Brain pericyte (primary cell): Measurements from ENCODE around the gene ZG16B.

Experiments
- DNase-seq: peaks from one replicate; pipeline ENCODE4 v3.0.0-alpha.2; 2012; ENCODE audit warnings: low read depth, low spot score

ZG16B gene

DNA sequence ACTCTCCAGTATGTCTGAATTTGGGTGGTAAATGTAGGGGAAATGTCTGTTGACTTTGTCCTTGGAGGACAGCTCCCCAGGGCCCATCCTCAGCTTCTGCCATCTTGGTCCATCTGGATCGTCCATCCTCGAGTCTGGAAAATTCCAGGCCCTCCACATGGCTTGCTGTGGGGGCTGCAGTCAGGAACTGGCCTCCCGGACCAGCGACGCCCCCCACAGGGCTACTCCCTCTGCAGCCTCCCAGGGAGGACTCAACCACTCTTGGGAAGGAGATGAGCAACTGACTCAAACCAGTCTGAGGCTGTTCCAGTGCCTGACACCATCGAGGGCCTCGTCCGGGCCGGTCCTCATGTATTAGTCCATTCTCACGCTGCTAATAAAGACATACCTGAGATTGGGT is 5.5 kb upstream of the ZG16B start:
- no peak for DNase-seq

DNA sequence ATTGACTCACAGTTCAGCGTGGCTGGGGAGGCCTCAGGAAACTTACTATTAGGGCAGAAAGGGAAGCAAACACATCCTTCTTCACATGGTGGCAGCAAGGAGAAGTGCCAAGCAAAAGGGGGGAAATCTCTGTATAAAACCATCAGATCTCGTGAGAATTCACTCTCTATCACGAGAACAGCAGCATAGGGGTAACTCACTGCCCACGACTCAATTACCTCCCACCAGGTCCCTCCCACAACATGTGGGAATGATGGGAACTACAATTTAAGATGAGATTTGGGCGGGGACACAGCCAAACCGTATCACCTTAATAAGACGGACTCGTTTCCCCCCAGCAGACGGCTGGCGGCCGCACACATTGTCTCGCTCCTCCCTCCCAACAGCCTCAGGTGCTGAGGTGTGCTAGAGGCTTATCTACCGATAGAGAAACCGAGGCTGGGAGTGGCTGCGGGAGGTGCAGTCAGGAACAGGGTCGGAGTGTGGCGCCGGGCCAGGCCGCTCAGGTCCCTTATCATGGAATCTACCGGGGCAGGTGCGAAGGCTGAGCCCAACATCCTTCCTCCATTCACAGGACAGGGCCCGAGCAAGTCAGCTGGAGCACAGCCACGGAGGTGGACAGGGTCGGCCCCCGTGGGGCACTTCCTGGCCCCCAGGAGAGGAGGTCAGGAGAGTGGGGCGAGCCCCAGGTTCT is 4.9 kb upstream of the ZG16B start:
- no peak for DNase-seq

GRCh38 chr16:2825906-2826305 is 4.2 kb upstream of the ZG16B start:
- no peak for DNase-seq

DNA sequence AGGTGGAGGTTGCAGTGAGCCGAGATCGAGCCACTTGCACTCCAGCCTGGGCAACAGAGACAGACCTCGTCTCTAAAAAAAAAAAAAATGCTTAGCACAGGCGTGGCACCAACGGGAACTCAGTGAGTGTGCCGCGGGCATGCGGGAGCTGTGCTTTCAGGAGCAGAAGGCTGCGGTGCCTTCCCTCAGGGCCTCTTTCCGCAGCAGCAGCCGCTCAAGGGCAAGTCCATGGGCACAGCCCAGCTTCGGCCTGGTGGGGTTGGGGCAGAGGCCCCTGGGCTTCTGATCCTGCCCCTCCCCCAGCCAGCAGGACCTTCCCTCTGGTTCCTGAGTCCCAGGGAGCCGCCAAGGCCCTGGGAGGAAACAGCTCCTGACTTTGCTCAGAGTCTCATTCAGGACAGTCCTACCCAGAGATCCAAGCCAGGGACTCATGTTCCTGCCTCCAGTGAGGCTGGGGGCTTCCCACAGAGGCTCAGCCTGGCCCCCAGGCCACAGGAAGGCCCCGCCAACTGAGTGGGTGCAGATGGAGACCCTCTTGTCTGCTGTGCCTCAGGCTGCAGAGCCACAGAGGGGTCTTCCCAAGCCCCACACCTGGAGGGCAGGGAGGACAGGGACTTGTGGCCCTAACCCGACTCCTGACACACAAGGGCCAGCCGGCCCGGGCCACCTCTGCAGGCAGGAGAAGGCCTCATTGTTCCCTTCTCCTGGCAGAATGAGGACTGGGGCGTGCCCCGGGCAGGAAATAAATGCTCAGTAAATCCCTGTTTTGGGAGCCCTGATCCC is 3.3 kb upstream of the ZG16B start:
- no peak for DNase-seq

- no peak for DNase-seq
Measured at GRCh38 chr16:2827374-2827791, 2.7 kb upstream of the ZG16B start.

GRCh38 chr16:2827831-2828520 is 2.1 kb upstream of the ZG16B start:
- DNase-seq, result no peak

GRCh38 chr16:2828521-2828840 is 1.6 kb upstream of the ZG16B start:
- no peak for DNase-seq

DNA sequence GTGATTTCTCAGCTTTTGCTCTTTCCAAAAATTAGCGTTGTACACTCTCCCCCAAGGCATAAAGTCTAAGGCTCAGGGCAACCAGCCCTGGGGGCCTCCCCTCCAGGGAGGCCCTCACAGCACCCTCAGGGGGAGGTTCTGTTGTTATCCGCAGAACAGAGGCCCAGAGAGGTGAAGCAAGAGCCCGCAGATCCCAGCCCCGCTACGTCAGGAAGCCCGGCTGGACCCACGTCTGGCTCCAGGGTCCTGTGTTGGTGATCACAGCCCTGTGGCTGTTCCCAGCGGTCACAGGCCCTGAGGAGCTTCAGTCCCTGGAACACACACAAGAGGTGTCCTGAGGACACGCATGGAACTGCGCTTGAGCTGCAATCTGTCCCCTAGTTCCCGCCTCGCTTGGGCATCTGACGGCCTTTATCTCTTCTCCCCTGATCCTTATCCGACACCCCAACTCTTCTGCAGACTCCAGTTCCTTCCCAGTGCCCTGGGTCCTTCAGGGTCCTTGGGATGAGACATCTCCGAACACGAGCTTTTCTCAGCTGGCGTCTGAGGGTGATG is 1.1 kb upstream of the ZG16B start:
- DNase-seq, result no peak

DNA sequence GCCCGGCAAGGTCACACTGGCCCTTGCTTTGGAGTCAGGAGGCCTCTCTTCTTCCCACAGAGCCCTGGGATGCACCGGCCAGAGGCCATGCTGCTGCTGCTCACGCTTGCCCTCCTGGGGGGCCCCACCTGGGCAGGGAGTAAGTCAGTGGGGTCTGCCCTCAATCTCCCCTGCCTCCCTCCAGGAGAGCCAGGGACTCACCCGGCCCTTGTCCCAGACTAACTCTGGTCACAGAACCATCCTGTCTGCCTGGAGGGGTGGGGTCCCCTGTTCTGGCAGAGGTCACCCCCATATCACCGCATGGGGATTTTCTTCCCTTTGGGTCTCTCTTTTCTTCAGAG is 222 bp downstream of the ZG16B start:
- no peak for DNase-seq

- DNase-seq, result no peak
Measured at GRCh38 chr16:2831203-2831602, 1.1 kb downstream of the ZG16B start.

DNA sequence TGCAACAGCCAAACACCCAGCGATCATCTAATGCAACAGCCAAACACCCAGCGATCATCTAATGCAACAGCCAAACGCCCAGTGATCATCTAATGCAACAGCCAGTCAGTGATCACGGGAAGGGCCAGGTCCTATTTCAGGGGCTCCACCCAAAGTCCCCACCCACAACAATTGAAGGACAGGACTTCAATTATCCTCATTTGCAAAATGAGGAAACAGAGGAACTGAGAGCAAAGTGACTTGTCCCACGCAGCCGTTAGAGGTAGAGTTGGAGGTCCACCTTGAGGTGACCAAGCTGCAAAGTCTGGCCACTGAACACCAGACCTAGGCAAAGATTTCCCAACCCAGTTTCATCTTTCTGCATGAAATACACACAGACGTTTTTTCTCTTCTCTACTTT is 3.7 kb downstream of the ZG16B start:
- no peak for DNase-seq

DNA sequence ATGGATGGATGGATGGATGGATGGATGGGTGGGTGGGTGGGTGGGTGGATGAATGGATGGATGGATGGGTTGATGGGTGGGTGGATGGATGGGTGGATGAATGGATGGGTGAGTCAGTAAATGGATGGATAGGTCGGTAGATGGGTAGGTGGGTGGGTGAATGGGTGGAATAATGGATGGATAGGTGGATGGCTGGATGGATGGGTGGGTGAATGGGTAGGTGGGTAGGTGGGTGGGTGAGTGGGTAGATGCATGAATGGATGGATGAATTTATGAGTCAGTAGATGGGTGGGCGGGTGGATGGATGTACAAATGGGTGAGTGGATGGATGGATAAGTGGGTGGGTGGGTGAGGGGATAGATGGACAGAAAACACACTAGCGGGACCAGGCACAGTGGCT is 4.9 kb downstream of the ZG16B start:
- no peak for DNase-seq

DNA sequence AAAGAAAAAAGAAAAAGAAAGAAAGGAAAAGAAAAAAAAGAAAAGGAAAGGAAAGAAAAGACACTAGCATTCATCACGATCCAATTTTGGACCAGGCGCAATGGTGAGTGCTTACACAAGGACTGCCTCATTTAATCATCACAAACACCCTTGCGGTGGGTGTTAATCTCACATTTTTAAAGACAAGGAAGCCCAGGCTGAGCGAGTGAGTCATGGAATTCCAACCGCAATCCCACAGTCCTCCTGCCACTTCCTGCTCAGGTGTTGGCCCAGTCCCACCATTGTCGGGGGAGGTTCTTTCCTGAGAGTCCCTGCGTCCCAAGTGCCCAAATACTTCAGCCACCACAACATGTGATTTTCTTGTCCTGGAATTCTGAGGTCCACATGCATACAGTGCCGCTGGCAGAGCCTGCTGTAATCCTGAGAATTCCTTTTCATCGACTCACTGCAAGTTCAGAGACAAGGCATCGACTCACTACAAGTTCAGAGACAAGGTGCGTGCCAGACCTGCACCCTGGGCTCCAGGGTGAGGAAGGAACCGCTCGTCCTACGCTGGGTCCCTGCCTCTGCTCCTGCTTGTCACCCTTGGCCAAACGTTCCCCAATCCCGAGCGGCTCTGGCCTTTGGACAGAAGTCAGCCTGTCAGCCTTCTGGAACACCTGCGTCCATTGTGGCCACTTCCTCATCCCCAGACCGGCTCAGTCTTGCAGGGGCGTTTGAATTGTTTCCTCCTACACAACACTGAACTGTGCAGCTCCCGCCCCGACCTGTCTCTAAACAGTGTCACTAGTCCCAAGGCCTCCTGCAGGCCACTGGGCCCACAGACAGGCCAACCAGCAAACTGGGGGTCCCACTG is 5.8 kb downstream of the ZG16B start:
- no peak for DNase-seq

GRCh38 chr16:2836646-2837508 is 6.8 kb downstream of the ZG16B start:
- no peak for DNase-seq

- DNase-seq, result no peak
Measured at GRCh38 chr16:2838928-2839327, 8.8 kb downstream of the ZG16B start.

DNA sequence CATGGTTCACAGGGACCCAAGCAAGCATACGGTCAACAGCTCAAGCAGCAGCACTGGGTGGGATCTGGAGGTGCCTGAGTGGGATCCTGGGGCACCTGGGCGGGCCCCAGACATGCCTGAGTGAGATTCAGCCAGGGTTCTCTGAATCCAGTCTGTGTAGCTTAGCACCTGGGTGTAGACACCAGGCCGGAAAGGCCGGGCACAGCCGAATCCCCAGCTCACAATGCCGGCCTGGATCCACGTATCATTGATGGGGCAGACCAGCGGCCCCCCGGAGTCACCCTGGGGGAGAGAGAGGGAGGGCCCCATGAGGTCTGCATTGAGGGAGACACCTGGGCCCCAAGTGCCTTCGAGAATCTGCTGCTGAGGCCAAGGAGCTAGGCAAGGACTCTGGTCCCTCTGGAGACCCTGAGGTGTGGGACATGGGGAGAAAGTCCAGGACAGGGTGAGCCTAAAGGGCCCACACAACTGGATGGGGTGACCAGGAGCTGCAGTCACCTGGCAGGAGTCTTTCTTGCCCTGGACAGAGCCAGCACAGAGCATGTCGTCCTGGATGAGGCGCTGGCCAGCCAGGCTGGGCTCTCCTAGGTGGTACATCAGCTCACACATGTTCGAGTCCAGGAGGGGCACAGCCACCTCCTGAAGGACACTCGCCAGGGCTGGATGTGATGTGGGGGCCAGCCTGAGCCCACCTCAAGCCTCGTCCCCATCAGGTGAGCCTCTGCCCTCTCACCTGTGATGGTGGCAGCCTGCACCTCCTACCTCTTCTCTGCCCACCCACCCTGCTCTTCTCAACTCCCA is 9.7 kb downstream of the ZG16B start:
- DNase-seq, result no peak

GRCh38 chr16:2840914-2841313 is 10.8 kb downstream of the ZG16B start:
- DNase-seq, result no peak

GRCh38 chr16:2841606-2842339 is 11.7 kb downstream of the ZG16B start:
- no peak for DNase-seq

- DNase-seq, result no peak
Measured at GRCh38 chr16:2842340-2843000, 12.4 kb downstream of the ZG16B start.
